B cell (primary cell): ENCODE measurements around the gene LRP1. TPM values are rescaled to one million over a fixed set of nuclear protein-coding genes. Genes with fewer than 3 reads are reported as not detected.

Source experiments
- ATAC-seq: fragments of 200-7000 bp; cut with Tn5 transposase; one replicate; pipeline ENCODE4 v1.10.0; 2021; ENCODE audit warnings: low read depth, mild to moderate bottlenecking, moderate number of reproducible peaks, moderate library complexity
- CTCF ChIA-PET: fragments of 350-600 bp; sonication (Branson Sonifier 250); formaldehyde crosslinking; loops from one replicate; lab custom pipeline; 2021; ENCODE audit warnings: antibody characterized with exemption, inconsistent platforms; lab: Charles Lee
- POLR2A ChIA-PET: fragments of 350-600 bp; sonication (Branson Sonifier 250); formaldehyde crosslinking; loops from one replicate; lab custom pipeline; 2021; ENCODE audit warnings: antibody characterized with exemption; lab: Charles Lee
- DNase-seq: peaks from one replicate; pipeline ENCODE4 v3.0.0; 2013
- H2AFZ ChIP-seq: 2 replicates; pipeline ENCODE4 v1.6.1; 2012; ENCODE audit warnings: mild to moderate bottlenecking, low read depth, low read length; ENCODE audit not compliant: insufficient read depth, poor library complexity, severe bottlenecking
- H3K27ac ChIP-seq, 2 donors: 1 replicate in 1 of 2; 2 replicates in 1 of 2; pipeline ENCODE4 v1.5.1; 2012 to 2013; ENCODE audit warnings: low read length in 2 of 2, mild to moderate bottlenecking in 2 of 2, moderate library complexity in 1 of 2
- H3K27me3 ChIP-seq, 4 experiments: fragments of 200-600 bp in 1 of 4; sonication (generic) in 1 of 4; replicated peaks in 1 of 4; 1 replicate in 2 of 4; 2 replicates in 2 of 4; pipeline versions ENCODE4 v1.6.1 to v1.7.0; 2013 to 2016; ENCODE audit warnings: low read length in 3 of 4, mild to moderate bottlenecking in 2 of 4, mixed read lengths in 1 of 4, moderate library complexity in 1 of 4; ENCODE audit not compliant: insufficient read depth in 4 of 4, control insufficient read depth in 3 of 4; ENCODE audit errors: control extremely low read depth in 1 of 4
- H3K36me3 ChIP-seq, 2 experiments: replicated peaks in 1 of 2; 1 replicate in 1 of 2; 2 replicates in 1 of 2; pipeline versions ENCODE4 v1.6.1 to v1.7.1; 2013; ENCODE audit warnings: low read length in 1 of 2; ENCODE audit not compliant: insufficient read depth in 2 of 2, control insufficient read depth in 1 of 2; ENCODE audit errors: control extremely low read depth in 1 of 2, extremely low read depth in 1 of 2
- H3K4me1 ChIP-seq, 2 donors: fragments of 200-600 bp in 1 of 2; sonication (generic) in 1 of 2; 1 replicate in 1 of 2; 2 replicates in 1 of 2; pipeline versions ENCODE4 v1.5.1 to v1.6.1; 2013 to 2017; ENCODE audit warnings: low read length in 2 of 2; ENCODE audit not compliant: control insufficient read depth in 2 of 2, insufficient read depth in 2 of 2
- H3K4me2 ChIP-seq: replicated peaks from 2 replicates; pipeline ENCODE3; 2012; ENCODE audit warnings: mild to moderate bottlenecking, low read depth, low read length; ENCODE audit not compliant: poor library complexity, severe bottlenecking
- H3K4me3 ChIP-seq, 5 experiments: fragments of 200-600 bp in 1 of 5; sonication (generic) in 1 of 5; 1 replicate in 3 of 5; 2 replicates in 2 of 5; pipeline versions ENCODE4 v1.5.1 to v1.7.0; 2011 to 2016; ENCODE audit warnings: low read length in 4 of 5, mild to moderate bottlenecking in 4 of 5, low read depth in 2 of 5, control low read depth in 1 of 5, moderate library complexity in 1 of 5; ENCODE audit not compliant: insufficient read depth in 1 of 5; ENCODE audit errors: control extremely low read depth in 1 of 5, extremely low read depth in 1 of 5
- H3K79me2 ChIP-seq: fragments of 200-600 bp; sonication (generic); one replicate; pipeline ENCODE4 v1.6.0; 2016; ENCODE audit warnings: low read length; ENCODE audit not compliant: control insufficient read depth, insufficient read depth
- H3K9ac ChIP-seq: fragments of 200-600 bp; sonication (generic); 2 replicates; pipeline ENCODE4 v1.6.1; 2017; ENCODE audit warnings: mild to moderate bottlenecking, low read length, moderate library complexity
- H3K9me3 ChIP-seq, 3 donors: one replicate each; pipeline versions ENCODE4 v1.6.1 to v1.7.1; 2013; ENCODE audit warnings: low read length in 2 of 3; ENCODE audit not compliant: control insufficient read depth in 2 of 3, insufficient read depth in 1 of 3; ENCODE audit errors: control extremely low read depth in 1 of 3
- H4K20me1 ChIP-seq: 2 replicates; pipeline ENCODE4 v1.6.0; 2012; ENCODE audit warnings: mild to moderate bottlenecking, low read length; ENCODE audit not compliant: insufficient read depth, control insufficient read depth, poor library complexity, severe bottlenecking
- H3K27ac Mint-ChIP-seq: one replicate; pipeline ENCODE4 v1.8.0; 2021; ENCODE audit warnings: mixed read lengths
- H3K27me3 Mint-ChIP-seq: one replicate; pipeline ENCODE4 v1.8.0; 2021; ENCODE audit warnings: mixed read lengths
- H3K4me1 Mint-ChIP-seq: one replicate; pipeline ENCODE4 v1.8.0; 2021; ENCODE audit warnings: mixed read lengths
- H3K4me3 Mint-ChIP-seq: one replicate; pipeline ENCODE4 v1.8.0; 2021; ENCODE audit warnings: mixed read lengths
- H3K9me3 Mint-ChIP-seq: one replicate; pipeline ENCODE4 v1.8.0; 2022; ENCODE audit warnings: mixed read lengths; ENCODE audit not compliant: insufficient read depth
- EZH2 ChIP-seq: IDR thresholded peaks from 2 replicates; pipeline ENCODE4 v1.6.1; 2012; ENCODE audit warnings: borderline replicate concordance, low read depth, mild to moderate bottlenecking, moderate library complexity, low read length; ENCODE audit not compliant: insufficient read depth, poor library complexity, severe bottlenecking
- WGBS: methylation state at CpG from one replicate; pipeline ENCODE4 v1.1.5; 2013; ENCODE audit warnings: missing lambda C conversion rate; ENCODE audit not compliant: insufficient coverage; 5-methylcytosine and 5-hydroxymethylcytosine counted together
- intact Hi-C: fragments of 100-400 bp; cut with micrococcal nuclease; formaldehyde crosslinking; loops from one replicate; pipeline ENCODE4 v1.10.0; 2022
- polyA plus RNA-seq: library from polyadenylated mRNA; depleted of rRNA; stranded (reverse); fragments of >200 nt; gene quantifications from 2 replicates; pipeline ENCODE4 v1.2.3, GENCODE V29; 2012
- total RNA-seq, 2 donors: library from RNA; stranded (reverse); fragments of 120-200 nt in 1 of 2; gene quantifications; 1 replicate in 1 of 2; 2 replicates in 1 of 2; pipeline versions ENCODE4 v1.2.3 to v1.2.4, GENCODE V29; 2013 to 2022
- TF ChIP-seq, protein P1 (sequence below): fragments of 200-600 bp; IDR thresholded peaks from one replicate; pipeline ENCODE4 v1.8.0; 2022; ENCODE audit warnings: antibody characterized with exemption, mild to moderate bottlenecking

Gene LRP1
- total and polyA plus RNA-seq, 2 donors (not counting 1 experiment from before 2014, with no cell fraction given) = 2.0 to 4.1 TPM

DNA sequence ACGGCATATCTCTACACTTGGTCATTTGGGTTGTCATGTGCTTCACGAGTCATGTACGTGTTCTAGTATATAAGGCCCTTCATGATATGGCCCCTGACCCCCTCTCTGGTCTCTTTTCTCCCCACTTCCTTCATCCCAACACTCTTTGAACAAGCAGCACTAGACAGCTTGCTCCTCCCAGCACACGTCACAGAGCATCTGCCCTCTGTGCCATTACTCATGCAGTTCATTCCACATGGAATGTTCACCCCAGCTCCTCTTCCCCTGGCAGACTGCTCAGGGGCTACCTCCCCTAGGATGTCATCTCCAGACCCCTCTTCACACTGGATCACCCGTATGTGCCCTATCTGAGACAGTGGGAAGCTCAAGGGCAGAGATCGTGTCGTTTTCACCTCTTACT lies 33.2 kb downstream of the LRP1 start:
- peaks cover 0 to 3% (median 0%) of the 10 kb centered on the region in 3 donors for H3K9me3 ChIP-seq
- H3K79me2 ChIP-seq = no peaks in the 10 kb centered on the region
- H3K27ac ChIP-seq = no peak overlapping the region
- H3K4me3 ChIP-seq = no peak overlapping the region
- no peaks in the 10 kb centered on the region for H4K20me1 ChIP-seq
- no peak overlapping the region for H3K9ac ChIP-seq
- WGBS = 96% methylated on average over 4 of the region's 7 CpGs
- POLR2A ChIA-PET = interaction anchor here (0.6 kb wide), 1 partner anchor 9 kb away, joined by 4 read pairs; no protein-coding TSS in a partner anchor
- no peak overlapping the region for H3K4me2 ChIP-seq
- H3K4me1 Mint-ChIP-seq = peaks cover 7% of the 10 kb centered on the region
- no peaks in the 10 kb centered on the region for H3K9me3 Mint-ChIP-seq
- TF ChIP-seq EZH2 = no peak
- H3K4me3 Mint-ChIP-seq = no peak overlapping the region
- intact Hi-C loops = no loop called here
- H3K36me3 ChIP-seq = no peaks in the 10 kb centered on the region
- CTCF ChIA-PET = no interaction called here
- no peak overlapping the region for H3K27ac Mint-ChIP-seq
- ATAC-seq (no peak), DNase-seq (no peak)
- H3K4me1 ChIP-seq = peaks cover 4 to 7% of the 10 kb centered on the region in 2 donors
- peaks cover 16% of the 10 kb centered on the region for H3K27me3 Mint-ChIP-seq
- H2AFZ ChIP-seq = no peak overlapping the region
- H3K27me3 ChIP-seq = no peaks in the 10 kb centered on the region

DNA sequence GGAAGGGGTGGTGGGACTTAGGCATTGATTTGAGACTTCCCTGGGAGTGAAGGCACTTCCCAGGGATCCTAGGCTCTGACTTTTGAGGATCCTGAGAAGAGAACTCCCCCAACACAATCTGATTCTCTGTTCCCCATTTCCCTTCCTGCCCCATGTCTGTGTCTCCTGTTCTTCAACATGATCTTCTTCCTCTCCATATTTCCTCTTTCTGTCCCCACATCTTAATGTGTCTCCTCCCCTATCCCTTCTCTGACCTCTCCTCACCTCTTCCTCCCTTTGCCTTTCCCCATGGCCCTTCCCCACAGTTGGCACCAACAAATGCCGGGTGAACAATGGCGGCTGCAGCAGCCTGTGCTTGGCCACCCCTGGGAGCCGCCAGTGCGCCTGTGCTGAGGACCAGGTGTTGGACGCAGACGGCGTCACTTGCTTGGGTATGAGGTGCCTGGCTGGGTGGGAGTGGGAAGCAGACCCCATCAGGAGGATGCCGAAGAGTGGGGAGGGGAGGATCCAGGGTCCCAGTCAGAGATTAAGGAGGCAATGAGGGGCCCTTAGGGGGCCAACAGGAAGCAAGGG lies 34.4 kb downstream of the LRP1 start:
- H3K27me3 Mint-ChIP-seq = peaks cover 9% of the 10 kb centered on the region
- ATAC-seq (no peak), DNase-seq (no peak)
- no peak overlapping the region for H3K27ac Mint-ChIP-seq
- no peak overlapping the region for H3K27ac ChIP-seq
- no peak overlapping the region for H2AFZ ChIP-seq
- H3K4me3 ChIP-seq = no peak overlapping the region
- H3K9me3 Mint-ChIP-seq = no peaks in the 10 kb centered on the region
- TF ChIP-seq, protein P1, sequence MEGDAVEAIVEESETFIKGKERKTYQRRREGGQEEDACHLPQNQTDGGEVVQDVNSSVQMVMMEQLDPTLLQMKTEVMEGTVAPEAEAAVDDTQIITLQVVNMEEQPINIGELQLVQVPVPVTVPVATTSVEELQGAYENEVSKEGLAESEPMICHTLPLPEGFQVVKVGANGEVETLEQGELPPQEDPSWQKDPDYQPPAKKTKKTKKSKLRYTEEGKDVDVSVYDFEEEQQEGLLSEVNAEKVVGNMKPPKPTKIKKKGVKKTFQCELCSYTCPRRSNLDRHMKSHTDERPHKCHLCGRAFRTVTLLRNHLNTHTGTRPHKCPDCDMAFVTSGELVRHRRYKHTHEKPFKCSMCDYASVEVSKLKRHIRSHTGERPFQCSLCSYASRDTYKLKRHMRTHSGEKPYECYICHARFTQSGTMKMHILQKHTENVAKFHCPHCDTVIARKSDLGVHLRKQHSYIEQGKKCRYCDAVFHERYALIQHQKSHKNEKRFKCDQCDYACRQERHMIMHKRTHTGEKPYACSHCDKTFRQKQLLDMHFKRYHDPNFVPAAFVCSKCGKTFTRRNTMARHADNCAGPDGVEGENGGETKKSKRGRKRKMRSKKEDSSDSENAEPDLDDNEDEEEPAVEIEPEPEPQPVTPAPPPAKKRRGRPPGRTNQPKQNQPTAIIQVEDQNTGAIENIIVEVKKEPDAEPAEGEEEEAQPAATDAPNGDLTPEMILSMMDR = no peak
- no peak for TF ChIP-seq EZH2
- H3K27me3 ChIP-seq = no peaks in the 10 kb centered on the region
- H3K36me3 ChIP-seq = no peaks in the 10 kb centered on the region
- no peak overlapping the region for H3K9ac ChIP-seq
- peaks cover 4 to 7% of the 10 kb centered on the region in 2 donors for H3K4me1 ChIP-seq
- intact Hi-C loops = no loop called here
- H3K9me3 ChIP-seq = peaks cover 0 to 1% (median 0%) of the 10 kb centered on the region in 3 donors
- ChIA-PET POLR2A (no interaction called here), CTCF (interaction anchor here (0.9 kb wide), 1 partner anchor 12 kb away, joined by 3 read pairs; no protein-coding TSS in a partner anchor)
- peaks cover 5% of the 10 kb centered on the region for H3K4me1 Mint-ChIP-seq
- no peaks in the 10 kb centered on the region for H3K79me2 ChIP-seq
- H3K4me2 ChIP-seq = no peak overlapping the region
- 96% methylated on average over 8 of the region's 8 CpGs for WGBS
- H3K4me3 Mint-ChIP-seq = no peak overlapping the region
- H4K20me1 ChIP-seq = no peaks in the 10 kb centered on the region
